Measurements from ENCODE around the gene ZNF784. TPM values are rescaled to one million over a fixed set of nuclear protein-coding genes. Genes with fewer than 3 reads are reported as not detected.
"Not testable (repeated sequence)": the region's sequence is repeated elsewhere in the genome, so short reads cannot be mapped to it uniquely, and the experiment has no call there.

Gene ZNF784
- total RNA-seq, 1 experiment from 2014 or later = 1.7 TPM

- DNase-seq (ENCODE audit: low read depth, low spot score); in situ Hi-C loops (cut with HindIII; ENCODE audit: low pct_unique_long_range_greater_than_20kb, low sequenced_read_pairs): not testable (repeated sequence)
Observed at GRCh38 chr19:55583897-55584296, 40.5 kb downstream of the ZNF784 start.

GRCh38 chr19:55582284-55582683 is 42.1 kb downstream of the ZNF784 start:
- not testable (repeated sequence) for DNase-seq (ENCODE audit: low read depth, low spot score)

GRCh38 chr19:55581823-55582223 is 42.5 kb downstream of the ZNF784 start:
- no peak for DNase-seq (ENCODE audit: low read depth, low spot score)
- in situ Hi-C loops (cut with HindIII; ENCODE audit: low pct_unique_long_range_greater_than_20kb, low sequenced_read_pairs) = no loop called here

More at GRCh38 chr19:55582284-55582683, 42.1 kb downstream of the ZNF784 start:
- in situ Hi-C loops (cut with HindIII; ENCODE audit: low pct_unique_long_range_greater_than_20kb, low sequenced_read_pairs) = not testable (repeated sequence)

- no peak for DNase-seq (ENCODE audit: low read depth, low spot score)
- in situ Hi-C loops (cut with HindIII; ENCODE audit: low pct_unique_long_range_greater_than_20kb, low sequenced_read_pairs) = no loop called here
Observed at GRCh38 chr19:55581145-55581822, 43.1 kb downstream of the ZNF784 start.

- in situ Hi-C loops (cut with HindIII; ENCODE audit: low pct_unique_long_range_greater_than_20kb, low sequenced_read_pairs) = no loop called here
Observed at GRCh38 chr19:55580628-55581144, 43.7 kb downstream of the ZNF784 start, which contains the start of gene ZNF579. Gene ZNF579 (minus strand): TSS chr19:55580848. CDS start chr19:55579639, 1,209 bp downstream.

GRCh38 chr19:55579766-55580621 is 44.4 kb downstream of the ZNF784 start:
- DNase-seq (ENCODE audit: low read depth, low spot score) = no peak
- in situ Hi-C loops (cut with HindIII; ENCODE audit: low pct_unique_long_range_greater_than_20kb, low sequenced_read_pairs) = no loop called here

More at GRCh38 chr19:55580628-55581144, 43.7 kb downstream of the ZNF784 start, which contains the start of gene ZNF579:
- DNase-seq (ENCODE audit: low read depth, low spot score) = peak; percentile 87

GRCh38 chr19:55578761-55579747 is 45.3 kb downstream of the ZNF784 start:
- in situ Hi-C loops (cut with HindIII; ENCODE audit: low pct_unique_long_range_greater_than_20kb, low sequenced_read_pairs) = no loop called here
- DNase-seq (ENCODE audit: low read depth, low spot score) = no peak

- in situ Hi-C loops (cut with HindIII; ENCODE audit: low pct_unique_long_range_greater_than_20kb, low sequenced_read_pairs) = no loop called here
- no peak for DNase-seq (ENCODE audit: low read depth, low spot score)
Observed at GRCh38 chr19:55578031-55578760, 46.2 kb downstream of the ZNF784 start.

GRCh38 chr19:55576746-55577145 is 47.6 kb downstream of the ZNF784 start:
- DNase-seq (ENCODE audit: low read depth, low spot score) = no peak
- in situ Hi-C loops (cut with HindIII; ENCODE audit: low pct_unique_long_range_greater_than_20kb, low sequenced_read_pairs) = no loop called here

- in situ Hi-C loops (cut with HindIII; ENCODE audit: low pct_unique_long_range_greater_than_20kb, low sequenced_read_pairs); DNase-seq (ENCODE audit: low read depth, low spot score): not testable (repeated sequence)
Observed at GRCh38 chr19:55573929-55574328, 50.4 kb downstream of the ZNF784 start.

Other genes with a start within 250 kb of the ZNF784 start
- gene TMEM190, start 247.7 kb downstream of the ZNF784 start, total RNA-seq (2014; rRNA removed; shearing (Covaris generic)) = not detected in 2 replicates
- gene TMEM238, start 240.3 kb downstream of the ZNF784 start, total RNA-seq (2014; rRNA removed; shearing (Covaris generic)) = 0.51 TPM in 1 of 2 replicates, not detected in the other
- 394 and 461 TPM in 2 replicates for gene RPL28, start 238.6 kb downstream of the ZNF784 start, total RNA-seq (2014; rRNA removed; shearing (Covaris generic))
- 269 and 276 TPM in 2 replicates for gene UBE2S, start 216.8 kb downstream of the ZNF784 start, total RNA-seq (2014; rRNA removed; shearing (Covaris generic))
- not detected in 2 replicates for gene SHISA7, start 181.3 kb downstream of the ZNF784 start, total RNA-seq (2014; rRNA removed; shearing (Covaris generic))
- 79.2 and 90.6 TPM in 2 replicates for gene ISOC2, start 162.9 kb downstream of the ZNF784 start, total RNA-seq (2014; rRNA removed; shearing (Covaris generic))
- gene C19orf85, start 159.8 kb downstream of the ZNF784 start, total RNA-seq (2014; rRNA removed; shearing (Covaris generic)) = not detected in 2 replicates
- 0.71 and 3.1 TPM in 2 replicates for gene ZNF628, start 147.9 kb downstream of the ZNF784 start, total RNA-seq (2014; rRNA removed; shearing (Covaris generic))
- gene NAT14, start 139.4 kb downstream of the ZNF784 start, total RNA-seq (2014; rRNA removed; shearing (Covaris generic)) = 11.8 TPM in 2 replicates
- gene SSC5D, start 136.1 kb downstream of the ZNF784 start, total RNA-seq (2014; rRNA removed; shearing (Covaris generic)) = 0.05 TPM in 1 of 2 replicates, not detected in the other
- not detected in 2 replicates for gene SBK2, start 87.4 kb downstream of the ZNF784 start, total RNA-seq (2014; rRNA removed; shearing (Covaris generic))
- not detected in 2 replicates for gene SBK3, start 79.0 kb downstream of the ZNF784 start, total RNA-seq (2014; rRNA removed; shearing (Covaris generic))
- gene ZNF579, start 43.7 kb downstream of the ZNF784 start, total RNA-seq (2014; rRNA removed; shearing (Covaris generic)) = 2.4 and 3.8 TPM in 2 replicates
- gene FIZ1, start 25.0 kb downstream of the ZNF784 start, total RNA-seq (2014; rRNA removed; shearing (Covaris generic)) = 1.9 and 5.3 TPM in 2 replicates
- gene ZNF524, start 24.3 kb downstream of the ZNF784 start, total RNA-seq (2014; rRNA removed; shearing (Covaris generic)) = 4.7 and 5.5 TPM in 2 replicates
- 0.69 and 0.85 TPM in 2 replicates for gene ZNF865, start 18.9 kb downstream of the ZNF784 start, total RNA-seq (2014; rRNA removed; shearing (Covaris generic))
- gene ZNF580, start 16.4 kb upstream of the ZNF784 start, total RNA-seq (2014; rRNA removed; shearing (Covaris generic)) = 2.8 and 4.0 TPM in 2 replicates
- gene ZNF581, start 19.1 kb upstream of the ZNF784 start, total RNA-seq (2014; rRNA removed; shearing (Covaris generic)) = 10.6 and 15.3 TPM in 2 replicates
- 8.3 and 10.1 TPM in 2 replicates for gene CCDC106, start 23.6 kb upstream of the ZNF784 start, total RNA-seq (2014; rRNA removed; shearing (Covaris generic))
- gene U2AF2, start 30.5 kb upstream of the ZNF784 start, total RNA-seq (2014; rRNA removed; shearing (Covaris generic)) = 131 and 139 TPM in 2 replicates
- 25.3 and 29.0 TPM in 2 replicates for gene EPN1, start 50.7 kb upstream of the ZNF784 start, total RNA-seq (2014; rRNA removed; shearing (Covaris generic))
- not detected in 2 replicates for gene NLRP9, start 113.8 kb upstream of the ZNF784 start, total RNA-seq (2014; rRNA removed; shearing (Covaris generic))
- not detected in 2 replicates for gene RFPL4A, start 134.5 kb upstream of the ZNF784 start, total RNA-seq (2014; rRNA removed; shearing (Covaris generic))
- not detected in 2 replicates for gene RFPL4AL1, start 144.6 kb upstream of the ZNF784 start, total RNA-seq (2014; rRNA removed; shearing (Covaris generic))
- gene NLRP11, start 207.4 kb upstream of the ZNF784 start, total RNA-seq (2014; rRNA removed; shearing (Covaris generic)) = 0.21 and 0.37 TPM in 2 replicates
- gene NLRP4, start 212.0 kb upstream of the ZNF784 start, total RNA-seq (2014; rRNA removed; shearing (Covaris generic)) = 0.11 and 0.55 TPM in 2 replicates